K562 (cell line): Measurements from ENCODE around the gene NOTCH1. TPM values are rescaled to one million over a fixed set of nuclear protein-coding genes. Genes with fewer than 3 reads are reported as not detected.

Source experiments
- ARID4B ChIP-seq: sonication (generic); formaldehyde crosslinking; IDR thresholded peaks from 2 replicates; pipeline ENCODE4 v1.8.0; 2022; ENCODE audit warnings: mild to moderate bottlenecking, missing genetic modification reagents
- BCL6 ChIP-seq: fragments of 250-450 bp; sonication (Bioruptor Pico); IDR thresholded peaks from 2 replicates; pipeline ENCODE4 v1.4.0; 2020
- FOXK1 ChIP-seq: sonication (generic); formaldehyde crosslinking; IDR thresholded peaks from 2 replicates; pipeline ENCODE4 v1.8.0; 2022; ENCODE audit warnings: missing genetic modification reagents, mild to moderate bottlenecking, borderline replicate concordance
- KDM4B ChIP-seq, 2 experiments: fragments of 450-650 bp in 1 of 2; sonication (generic) in 1 of 2; IDR thresholded peaks; 2 replicates each; pipeline ENCODE4 v1.6.1; 2016 to 2017; ENCODE audit warnings: borderline replicate concordance in 2 of 2, antibody characterized with exemption in 1 of 2, low read depth in 1 of 2, mild to moderate bottlenecking in 1 of 2
- NR4A1 ChIP-seq, 2 experiments: fragments of 250-450 bp in 1 of 2; fragments of 450-650 bp in 1 of 2; sonication (Bioruptor Pico) in 1 of 2; IDR thresholded peaks; 2 replicates each; pipeline versions ENCODE4 v1.4.0 to v1.6.1; 2016 to 2020; ENCODE audit warnings: mild to moderate bottlenecking in 2 of 2, missing compliant biosample characterization in 1 of 2, missing genetic modification characterization in 1 of 2, moderate library complexity in 1 of 2
- SAFB ChIP-seq: fragments of 200-400 bp; formaldehyde crosslinking; IDR thresholded peaks from 2 replicates; pipeline ENCODE4 v1.6.1; 2017; ENCODE audit warnings: low read depth, low read length, borderline replicate concordance
- SOX6 ChIP-seq: fragments of 450-650 bp; IDR thresholded peaks from 2 replicates; pipeline ENCODE4 v1.6.1; 2014; ENCODE audit warnings: mild to moderate bottlenecking
- ZNF280A ChIP-seq: fragments of 450-650 bp; IDR thresholded peaks from 2 replicates; pipeline ENCODE4 v1.6.1; 2018; ENCODE audit warnings: mild to moderate bottlenecking, low read depth; ENCODE audit not compliant: partially characterized antibody
- ZNF316 ChIP-seq: fragments of 450-650 bp; IDR thresholded peaks from 2 replicates; pipeline ENCODE4 v1.6.1; 2016
- ZNF395 ChIP-seq: fragments of 200-800 bp; sonication (Bioruptor generic); IDR thresholded peaks from 2 replicates; pipeline ENCODE4 v1.6.1; 2017; ENCODE audit warnings: missing genetic modification characterization, missing compliant biosample characterization
- polyA plus RNA-seq, 8 experiments: library from polyadenylated mRNA; depleted of rRNA in 4 of 8; stranded (reverse) in 5 of 8; unstranded in 3 of 8; fragments of >200 nt; fragmentation: Nextera tagmentation in 2 of 8; fragmentation: Illumina TruSeq in 1 of 8; extraction: Ambion mirVana in 2 of 8; extraction: Trizol in 1 of 8; gene quantifications; 2 replicates each; pipeline versions ENCODE4 v1.2.1 to v1.2.3, GENCODE V29; 2011 to 2014; ENCODE audit warnings: inconsistent platforms in 1 of 8, missing spikeins in 1 of 8
- total RNA-seq, 7 experiments: library from RNA; depleted of rRNA in 6 of 7; stranded (reverse); fragments of >200 nt in 6 of 7; fragmentation: Illumina TruSeq in 2 of 7; extraction: Trizol in 2 of 7; gene quantifications; 2 replicates each; pipeline versions ENCODE4 v1.2.1 to v1.2.3, GENCODE V29; 2011 to 2021; ENCODE audit warnings: low replicate concordance in 1 of 7

NOTCH1 gene
- total and polyA plus RNA-seq, 9 of the 15 experiments (the other 6 are each of a cell fraction or from before 2014, with no cell fraction given) = 0.03 to 31.4 (median 2.3) TPM

GRCh38 chr9:136587944-136588662, 42.3 kb upstream of the NOTCH1 start (continued):
- no peak for TF ChIP-seq ZNF280A
- no peak for TF ChIP-seq BCL6 (CRISPR knock-in tag)
- no peak for TF ChIP-seq NR4A1 (CRISPR knock-in tag; IDR thresholded peaks at IDR 0.05)
- TF ChIP-seq NR4A1 (tag; IDR thresholded peaks at IDR 0.05) = no peak
- no peak for TF ChIP-seq SAFB
- no peak for TF ChIP-seq ZNF316
- TF ChIP-seq SOX6 = peak; percentile 45; the same call in 1 of the 2 replicates
- TF ChIP-seq ARID4B = 0 out of 2 replicates have a peak, but pooled peaks have one; percentile 8
- TF ChIP-seq KDM4B (IDR thresholded peaks at IDR 0.05; ENCODE audit: borderline replicate concordance in 2 of 2, low read depth in 1 of 2) = peak in 1 of 2 experiments; percentile 28; a peak in 1 of 4 replicates
- TF ChIP-seq FOXK1 (CRISPR knock-in tag) = no peak
- peak; percentile 69; the same call in 1 of the 2 replicates for TF ChIP-seq ZNF395
